ENCODE results near the gene GOLGA8M.
"Not testable (repeated sequence)": the region's sequence is repeated elsewhere in the genome, so short reads cannot be mapped to it uniquely, and the experiment has no call there.

The GOLGA8M gene, protein sequence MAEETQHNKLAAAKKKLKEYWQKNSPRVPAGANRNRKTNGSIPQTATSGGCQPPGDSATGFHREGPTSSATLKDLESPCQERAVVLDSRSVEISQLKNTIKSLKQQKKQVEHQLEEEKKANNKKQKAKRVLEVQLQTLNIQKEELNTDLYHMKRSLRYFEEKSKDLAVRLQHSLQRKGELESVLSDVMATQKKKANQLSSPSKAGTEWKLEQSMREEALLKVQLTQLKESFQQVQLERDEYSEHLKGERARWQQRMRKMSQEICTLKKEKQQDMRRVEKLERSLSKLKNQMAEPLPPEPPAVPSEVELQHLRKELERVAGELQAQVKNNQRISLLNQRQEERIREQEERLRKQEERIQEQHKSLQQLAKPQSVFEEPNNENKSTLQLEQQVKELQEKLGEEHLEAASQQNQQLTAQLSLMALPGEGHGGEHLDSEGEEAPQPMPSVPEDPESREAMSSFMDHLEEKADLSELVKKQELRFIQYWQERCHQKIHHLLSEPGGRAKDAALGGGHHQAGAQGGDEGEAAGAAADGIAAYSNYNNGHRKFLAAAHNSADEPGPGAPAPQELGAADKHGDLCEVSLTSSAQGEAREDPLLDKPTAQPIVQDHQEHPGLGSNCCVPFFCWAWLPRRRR

GRCh38 chr15:28712270-28712669, at the start of gene GOLGA8M:
GOLGA8M (minus strand) TSS chr15:28712421; CDS start chr15:28712323, 98 bp downstream.
- not testable (repeated sequence) for DNase-seq

DNA sequence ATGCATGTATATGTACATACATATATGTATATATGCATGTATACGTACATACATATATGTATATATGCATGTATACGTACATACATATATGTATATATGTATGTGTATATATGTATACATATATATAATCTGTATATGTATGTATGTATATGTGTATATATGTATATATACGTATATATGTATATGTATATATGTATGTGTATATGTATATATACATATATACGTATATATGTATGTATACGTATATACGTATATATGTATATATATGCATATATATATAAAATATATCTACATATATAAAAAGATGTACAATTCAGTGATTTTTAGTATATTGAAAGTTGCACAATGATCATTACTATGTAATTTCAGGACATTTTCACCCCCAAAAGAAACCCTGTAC, 30.7 kb upstream of the GOLGA8M start:
- not testable (repeated sequence) for DNase-seq

DNA sequence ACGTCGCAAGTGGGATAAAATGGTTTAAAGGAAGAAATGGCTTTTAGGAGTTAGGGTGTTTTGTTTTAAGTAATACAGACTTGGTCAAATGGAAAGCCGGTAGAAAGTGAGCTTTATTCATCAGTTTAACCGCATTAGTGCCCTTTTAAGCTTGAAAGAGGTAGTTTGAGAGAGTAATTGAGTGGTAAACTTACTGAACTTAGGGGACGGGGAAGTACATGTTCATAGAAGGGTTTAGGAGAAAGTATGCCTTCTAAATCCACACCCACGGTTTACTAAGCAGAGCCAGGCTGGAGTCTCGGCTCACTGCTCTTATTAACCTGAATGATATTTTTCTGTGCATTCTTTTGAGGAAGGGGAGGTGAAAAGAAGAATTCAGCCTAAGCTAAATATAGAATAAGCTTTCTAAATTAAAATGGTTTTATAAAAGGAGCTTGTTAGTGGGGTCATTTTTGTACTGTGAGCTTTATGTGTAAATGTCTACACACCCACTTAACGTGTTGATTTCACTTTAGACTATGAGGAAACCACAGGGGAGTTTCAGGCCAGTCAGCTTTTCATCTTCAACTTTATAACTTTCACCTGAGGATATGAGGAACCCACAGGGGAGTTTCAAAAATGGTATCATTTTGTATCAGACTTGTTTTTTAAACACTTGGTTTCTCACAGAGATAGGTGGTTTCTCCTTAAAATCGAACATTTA, 26.5 kb upstream of the GOLGA8M start:
- not testable (repeated sequence) for DNase-seq

DNA sequence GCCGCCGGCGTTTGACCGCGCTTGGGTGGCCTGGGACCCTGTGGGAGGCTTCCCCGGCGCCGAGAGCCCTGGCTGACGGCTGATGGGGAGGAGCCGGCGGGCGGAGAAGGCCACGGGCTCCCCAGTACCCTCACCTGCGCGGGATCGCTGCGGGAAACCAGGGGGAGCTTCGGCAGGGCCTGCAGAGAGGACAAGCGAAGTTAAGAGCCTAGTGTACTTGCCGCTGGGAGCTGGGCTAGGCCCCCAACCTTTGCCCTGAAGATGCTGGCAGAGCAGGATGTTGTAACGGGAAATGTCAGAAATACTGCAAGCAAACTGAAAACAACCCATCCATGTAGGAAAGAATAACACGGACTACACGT, 26.0 kb upstream of the GOLGA8M start:
- DNase-seq, result not testable (repeated sequence)

GRCh38 chr15:28737521-28738199, 25.4 kb upstream of the GOLGA8M start:
- DNase-seq, result peak; percentile 53

GRCh38 chr15:28728061-28728460, 15.8 kb upstream of the GOLGA8M start:
- peak; percentile 37 for DNase-seq

DNA sequence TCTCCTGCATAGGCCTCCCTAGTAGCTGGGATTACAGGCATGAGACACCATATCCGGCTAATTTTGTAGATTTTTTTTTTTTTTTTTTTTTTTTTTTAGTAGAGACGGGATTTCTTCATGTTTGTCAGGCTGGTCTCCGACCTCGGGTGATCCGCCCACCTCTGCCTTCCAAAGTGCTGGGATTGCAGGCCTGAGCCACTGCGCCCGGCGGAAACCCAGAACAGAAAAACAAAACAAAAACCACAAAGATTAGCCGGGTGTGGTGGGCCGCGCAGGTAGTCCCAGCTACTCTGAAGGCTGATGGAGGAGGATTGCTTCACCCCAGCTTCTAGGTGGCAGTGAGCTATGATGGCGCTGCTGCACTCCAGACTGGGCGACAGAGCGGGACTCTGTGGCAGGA, 14.8 kb upstream of the GOLGA8M start:
- DNase-seq, result not testable (repeated sequence)

DNA sequence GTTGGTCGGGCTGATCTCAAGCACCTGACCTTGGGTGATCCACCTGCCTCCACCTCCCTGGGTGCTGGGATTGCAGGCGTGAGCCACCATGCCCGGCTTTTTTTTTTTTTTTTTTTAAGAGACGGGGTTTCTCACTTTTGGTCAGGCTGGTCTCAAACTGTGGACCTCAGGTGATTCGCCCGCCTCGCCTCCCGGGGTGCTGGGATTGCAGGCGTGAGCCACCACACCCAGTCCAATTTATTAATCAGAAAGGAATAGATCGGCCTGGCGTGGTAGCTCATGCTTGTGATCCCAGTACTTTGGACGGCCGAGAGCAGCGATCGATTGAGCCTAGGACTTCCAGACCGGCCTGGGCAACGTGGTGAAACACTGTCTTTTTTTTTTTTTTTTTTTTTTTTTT, 13.9 kb upstream of the GOLGA8M start:
- DNase-seq, result no peak

DNA sequence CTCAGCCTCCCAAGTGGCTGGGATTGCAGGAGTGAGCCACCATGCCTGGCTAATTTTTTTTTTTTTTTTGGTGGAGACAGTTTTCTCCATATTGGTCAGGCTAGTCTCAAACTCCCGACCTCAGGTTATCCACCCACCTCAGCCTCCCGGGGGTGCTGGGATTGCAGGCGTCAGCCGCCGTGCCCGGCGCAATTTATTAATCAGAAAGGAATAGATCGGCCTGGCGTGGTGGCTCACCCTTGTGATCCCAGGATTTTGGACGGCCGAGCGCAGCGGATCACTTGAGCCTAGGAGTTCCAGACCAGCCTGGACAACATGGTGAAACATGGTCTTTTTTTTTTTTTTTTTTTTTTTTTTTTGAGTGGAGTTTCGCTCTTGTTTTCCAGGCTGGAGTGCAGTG, 13.3 kb upstream of the GOLGA8M start:
- DNase-seq, result no peak

DNA sequence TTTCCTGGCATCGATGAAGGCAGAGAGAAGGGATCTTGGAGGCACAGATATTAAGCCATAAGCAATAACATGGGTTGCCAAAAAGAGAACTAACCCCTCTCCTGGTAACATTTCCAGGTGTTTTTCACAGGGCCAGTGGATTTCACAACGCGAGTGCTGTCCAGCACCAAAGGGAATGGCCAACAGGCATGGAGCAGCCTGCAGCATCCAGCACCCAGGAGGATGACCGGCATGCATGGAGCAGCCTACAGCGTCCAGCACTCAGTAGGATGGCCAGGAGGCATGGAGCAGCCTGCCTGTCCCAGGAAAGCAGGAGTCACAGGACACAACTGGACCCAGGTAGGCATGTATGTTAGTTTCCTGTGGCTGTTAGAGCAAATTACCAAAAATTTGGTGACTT, 11.8 kb upstream of the GOLGA8M start:
- not testable (repeated sequence) for DNase-seq

DNA sequence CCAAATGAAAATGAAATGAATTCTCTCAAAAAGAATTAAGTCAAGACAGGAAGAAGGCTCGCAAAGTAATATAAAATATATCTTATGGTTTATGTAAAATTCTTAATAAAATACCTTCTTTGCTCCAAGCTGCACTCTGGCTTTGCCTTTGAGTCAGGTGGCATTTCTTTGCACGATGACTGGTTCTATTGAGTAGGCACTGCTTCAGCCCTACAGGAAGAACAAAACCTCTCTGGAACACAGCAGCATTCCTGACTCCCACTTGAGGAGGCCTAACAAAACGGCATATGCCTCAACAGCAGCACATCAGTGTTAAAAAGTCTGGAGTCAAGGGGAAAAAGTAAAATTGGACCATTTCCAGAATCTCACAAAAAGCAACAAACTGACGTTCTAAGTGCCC, 7.4 kb upstream of the GOLGA8M start:
- DNase-seq, result not testable (repeated sequence)

DNA sequence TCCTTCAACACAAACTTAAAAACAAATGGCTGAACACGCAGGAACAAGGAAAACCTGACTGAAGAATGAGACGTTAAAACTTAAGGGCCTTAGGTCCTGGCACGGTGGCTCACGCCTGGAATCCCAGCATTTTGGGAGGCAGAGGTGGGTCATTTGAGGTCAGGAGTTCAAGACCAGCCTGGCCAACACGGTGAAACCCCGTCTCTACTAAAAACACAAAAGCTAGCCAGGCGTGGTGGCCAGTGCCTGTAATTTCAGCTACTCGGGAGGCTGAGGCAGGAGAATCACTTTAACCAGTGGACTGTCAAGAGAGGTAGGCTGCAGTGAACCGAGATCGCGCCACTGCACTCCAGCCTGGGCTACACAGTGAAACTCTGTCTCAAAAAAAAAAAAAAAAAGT, 6.4 kb upstream of the GOLGA8M start:
- DNase-seq, result not testable (repeated sequence)

DNA sequence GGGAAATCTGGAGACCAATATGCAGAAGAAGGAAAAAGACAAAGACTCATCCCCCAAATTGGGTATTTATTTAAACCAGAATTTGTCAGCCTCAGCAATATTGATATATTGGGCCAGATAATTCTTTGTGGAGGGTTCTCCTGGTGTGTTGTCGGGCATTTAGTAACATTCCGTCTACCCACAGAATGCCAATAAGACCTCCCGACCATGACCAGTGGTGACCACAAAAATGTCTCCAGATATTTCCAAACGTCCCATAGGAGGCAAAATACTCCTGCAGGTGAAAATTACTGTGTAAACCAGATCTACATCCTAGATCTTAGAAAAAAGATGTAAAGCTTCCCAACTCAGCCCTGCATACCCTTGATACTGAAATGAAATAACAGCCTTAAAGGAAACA, 2.0 kb upstream of the GOLGA8M start:
- not testable (repeated sequence) for DNase-seq

- not testable (repeated sequence) for DNase-seq
These were observed 8.3 kb downstream of the GOLGA8M start for GRCh38 chr15:28703927-28704326.

DNA sequence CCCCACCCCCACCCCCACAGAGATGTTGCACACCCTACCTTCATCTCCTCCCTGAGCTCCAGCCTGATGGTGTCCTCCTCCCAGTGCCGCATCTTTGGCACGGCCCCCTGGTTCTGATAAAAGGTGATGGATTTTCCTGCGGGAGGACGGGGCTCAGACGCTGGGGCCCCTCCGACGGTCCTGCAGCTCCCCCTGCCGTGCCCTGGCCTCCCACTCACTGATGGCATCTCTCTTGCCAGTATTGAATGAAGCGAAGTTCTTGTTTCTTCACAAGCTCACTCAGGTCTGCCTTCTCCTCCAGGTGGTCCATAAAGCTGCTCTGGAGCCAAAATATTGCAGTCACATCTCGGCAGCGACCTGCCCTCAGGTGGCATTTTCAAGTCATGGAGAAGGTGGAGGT, 9.8 kb downstream of the GOLGA8M start:
- not testable (repeated sequence) for DNase-seq

- not testable (repeated sequence) for DNase-seq
These were observed 18.0 kb downstream of the GOLGA8M start for GRCh38 chr15:28694006-28694751.

DNA sequence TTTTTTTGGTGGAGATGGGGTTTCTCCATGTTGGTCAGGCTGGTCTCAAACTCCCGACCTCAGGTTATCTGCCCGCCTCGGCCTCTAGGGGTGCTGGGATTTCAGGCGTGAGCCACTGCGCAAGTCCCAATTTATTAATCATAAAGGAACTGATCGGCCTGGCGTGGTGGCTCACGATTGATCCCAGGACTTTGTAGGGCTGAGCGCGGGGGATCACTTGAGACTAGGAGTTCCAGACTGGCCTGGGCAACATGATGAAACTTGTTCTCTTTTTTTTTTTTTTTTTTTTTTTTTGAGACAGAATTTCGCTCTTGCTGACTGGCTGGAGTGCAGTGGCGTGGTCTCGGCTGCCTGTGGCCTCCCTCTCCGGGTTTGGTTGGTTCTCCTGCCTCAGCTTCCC, 19.2 kb downstream of the GOLGA8M start:
- not testable (repeated sequence) for DNase-seq

DNA sequence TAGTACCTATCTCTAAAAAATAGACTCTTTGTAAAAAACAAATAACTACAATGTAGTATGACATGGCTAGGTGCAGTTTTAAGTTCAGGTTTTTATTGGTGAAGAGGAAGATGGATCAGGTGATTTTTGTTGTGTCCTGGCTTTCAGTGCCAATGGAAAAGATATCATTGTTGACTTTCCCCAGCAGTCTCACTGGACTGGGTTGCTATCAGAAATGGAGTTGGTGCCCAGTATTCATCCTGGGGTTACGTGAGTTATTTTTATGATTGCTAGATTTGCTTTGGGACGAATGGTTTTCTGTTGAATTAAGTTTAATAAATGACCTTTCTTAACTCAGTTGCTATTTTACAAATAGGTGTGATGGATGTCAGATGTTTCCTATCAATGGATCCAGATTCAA, 38.7 kb downstream of the GOLGA8M start:
- DNase-seq, result not testable (repeated sequence)

DNA sequence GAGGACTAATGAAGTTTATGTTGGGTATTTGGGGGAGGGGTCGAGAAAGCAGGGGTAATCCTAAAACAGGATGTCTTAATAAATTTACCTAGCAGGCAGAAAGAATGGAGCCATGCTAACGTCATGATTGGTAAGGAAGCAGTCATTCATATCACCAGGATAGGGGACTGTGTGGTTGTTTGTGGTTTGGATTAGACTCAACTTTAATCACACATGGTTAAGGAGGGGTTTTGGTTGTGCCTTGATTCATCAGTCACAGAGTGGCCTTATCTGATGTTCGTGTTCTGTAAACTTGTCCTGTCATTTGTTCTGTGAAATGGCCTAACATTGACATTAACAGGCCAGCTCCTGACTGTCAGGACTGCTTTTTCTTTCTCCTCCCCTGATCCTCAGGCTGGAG, 40.1 kb downstream of the GOLGA8M start:
- not testable (repeated sequence) for DNase-seq

DNA sequence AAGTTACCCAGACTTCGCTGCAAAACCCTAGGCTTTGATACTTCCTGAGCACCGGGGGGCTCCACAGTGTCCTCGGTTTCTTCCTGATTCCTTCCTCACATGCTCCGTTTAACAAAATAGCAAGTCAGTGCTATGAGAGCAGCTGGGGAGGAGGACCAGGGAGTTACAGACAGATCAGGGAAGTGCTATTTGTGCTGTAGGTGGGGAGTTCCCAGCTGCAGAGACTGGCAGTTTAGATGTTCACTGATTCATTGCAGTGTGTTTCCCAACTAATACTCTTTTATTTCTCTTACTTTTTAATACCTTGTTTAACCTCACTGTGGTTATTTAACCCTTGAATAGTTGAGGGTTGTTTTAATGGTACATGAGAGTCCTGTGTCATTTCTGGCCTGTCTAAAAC, 45.8 kb downstream of the GOLGA8M start:
- DNase-seq, result not testable (repeated sequence)

- not testable (repeated sequence) for DNase-seq
These were observed 47.6 kb downstream of the GOLGA8M start for GRCh38 chr15:28664575-28664974.

DNA sequence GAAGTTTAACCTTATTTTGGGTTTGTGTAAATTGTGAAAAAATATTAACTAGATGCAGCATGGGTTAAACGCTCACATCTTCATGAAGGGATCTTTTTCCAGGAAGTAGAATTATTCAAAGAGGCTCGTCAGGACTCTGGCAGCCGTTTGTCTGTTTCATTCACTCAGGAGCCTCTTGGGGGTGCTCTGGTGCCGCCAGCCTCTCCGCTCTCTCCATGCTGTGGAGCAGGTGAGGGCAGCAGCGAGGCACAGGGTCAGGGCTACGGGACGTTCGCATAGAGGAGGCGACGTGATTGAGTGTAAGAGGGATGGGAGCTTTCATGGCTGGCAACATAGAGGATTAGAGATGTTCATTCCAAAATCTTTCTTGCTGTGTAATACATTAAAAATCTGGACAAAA, 48.5 kb downstream of the GOLGA8M start:
- DNase-seq, result not testable (repeated sequence)

Data from activated CD8-positive, alpha-beta memory T cell treated with anti-CD3 and anti-CD28 coated beads, Interleukin-2, amount 50 U/mL, for 4 hours (primary cell).